ENCODE data around the gene ASIC4. TPM values are rescaled to one million over a fixed set of nuclear protein-coding genes. Genes with fewer than 3 reads are reported as not detected.

ASIC4 gene
- total and polyA plus RNA-seq, 2 of the 13 experiments (the other 11 are each of a cell fraction or from before 2014, with no cell fraction given): 0.03 TPM; not detected in 1

DNA sequence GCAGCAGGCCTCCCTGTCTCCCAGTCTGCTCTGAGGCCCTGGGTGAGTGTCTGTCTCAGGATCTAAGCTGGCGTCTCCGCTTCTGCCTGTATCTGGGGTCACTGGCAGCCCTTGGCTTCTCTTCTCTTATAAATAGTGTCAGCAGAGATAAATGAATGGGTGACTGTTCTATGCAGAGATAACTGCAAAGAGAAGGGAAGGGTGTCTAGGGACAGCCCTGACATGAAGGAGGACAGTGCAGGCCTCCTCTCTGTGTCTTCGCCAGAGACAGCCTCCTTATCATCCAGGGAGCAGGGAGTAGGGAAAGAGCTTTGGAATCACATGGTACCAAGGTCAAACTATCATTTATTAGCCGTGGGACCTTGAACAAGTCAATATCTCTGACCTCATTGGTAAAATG, 43.9 kb upstream of the ASIC4 start (continued):
- TF ChIP-seq, protein P1, sequence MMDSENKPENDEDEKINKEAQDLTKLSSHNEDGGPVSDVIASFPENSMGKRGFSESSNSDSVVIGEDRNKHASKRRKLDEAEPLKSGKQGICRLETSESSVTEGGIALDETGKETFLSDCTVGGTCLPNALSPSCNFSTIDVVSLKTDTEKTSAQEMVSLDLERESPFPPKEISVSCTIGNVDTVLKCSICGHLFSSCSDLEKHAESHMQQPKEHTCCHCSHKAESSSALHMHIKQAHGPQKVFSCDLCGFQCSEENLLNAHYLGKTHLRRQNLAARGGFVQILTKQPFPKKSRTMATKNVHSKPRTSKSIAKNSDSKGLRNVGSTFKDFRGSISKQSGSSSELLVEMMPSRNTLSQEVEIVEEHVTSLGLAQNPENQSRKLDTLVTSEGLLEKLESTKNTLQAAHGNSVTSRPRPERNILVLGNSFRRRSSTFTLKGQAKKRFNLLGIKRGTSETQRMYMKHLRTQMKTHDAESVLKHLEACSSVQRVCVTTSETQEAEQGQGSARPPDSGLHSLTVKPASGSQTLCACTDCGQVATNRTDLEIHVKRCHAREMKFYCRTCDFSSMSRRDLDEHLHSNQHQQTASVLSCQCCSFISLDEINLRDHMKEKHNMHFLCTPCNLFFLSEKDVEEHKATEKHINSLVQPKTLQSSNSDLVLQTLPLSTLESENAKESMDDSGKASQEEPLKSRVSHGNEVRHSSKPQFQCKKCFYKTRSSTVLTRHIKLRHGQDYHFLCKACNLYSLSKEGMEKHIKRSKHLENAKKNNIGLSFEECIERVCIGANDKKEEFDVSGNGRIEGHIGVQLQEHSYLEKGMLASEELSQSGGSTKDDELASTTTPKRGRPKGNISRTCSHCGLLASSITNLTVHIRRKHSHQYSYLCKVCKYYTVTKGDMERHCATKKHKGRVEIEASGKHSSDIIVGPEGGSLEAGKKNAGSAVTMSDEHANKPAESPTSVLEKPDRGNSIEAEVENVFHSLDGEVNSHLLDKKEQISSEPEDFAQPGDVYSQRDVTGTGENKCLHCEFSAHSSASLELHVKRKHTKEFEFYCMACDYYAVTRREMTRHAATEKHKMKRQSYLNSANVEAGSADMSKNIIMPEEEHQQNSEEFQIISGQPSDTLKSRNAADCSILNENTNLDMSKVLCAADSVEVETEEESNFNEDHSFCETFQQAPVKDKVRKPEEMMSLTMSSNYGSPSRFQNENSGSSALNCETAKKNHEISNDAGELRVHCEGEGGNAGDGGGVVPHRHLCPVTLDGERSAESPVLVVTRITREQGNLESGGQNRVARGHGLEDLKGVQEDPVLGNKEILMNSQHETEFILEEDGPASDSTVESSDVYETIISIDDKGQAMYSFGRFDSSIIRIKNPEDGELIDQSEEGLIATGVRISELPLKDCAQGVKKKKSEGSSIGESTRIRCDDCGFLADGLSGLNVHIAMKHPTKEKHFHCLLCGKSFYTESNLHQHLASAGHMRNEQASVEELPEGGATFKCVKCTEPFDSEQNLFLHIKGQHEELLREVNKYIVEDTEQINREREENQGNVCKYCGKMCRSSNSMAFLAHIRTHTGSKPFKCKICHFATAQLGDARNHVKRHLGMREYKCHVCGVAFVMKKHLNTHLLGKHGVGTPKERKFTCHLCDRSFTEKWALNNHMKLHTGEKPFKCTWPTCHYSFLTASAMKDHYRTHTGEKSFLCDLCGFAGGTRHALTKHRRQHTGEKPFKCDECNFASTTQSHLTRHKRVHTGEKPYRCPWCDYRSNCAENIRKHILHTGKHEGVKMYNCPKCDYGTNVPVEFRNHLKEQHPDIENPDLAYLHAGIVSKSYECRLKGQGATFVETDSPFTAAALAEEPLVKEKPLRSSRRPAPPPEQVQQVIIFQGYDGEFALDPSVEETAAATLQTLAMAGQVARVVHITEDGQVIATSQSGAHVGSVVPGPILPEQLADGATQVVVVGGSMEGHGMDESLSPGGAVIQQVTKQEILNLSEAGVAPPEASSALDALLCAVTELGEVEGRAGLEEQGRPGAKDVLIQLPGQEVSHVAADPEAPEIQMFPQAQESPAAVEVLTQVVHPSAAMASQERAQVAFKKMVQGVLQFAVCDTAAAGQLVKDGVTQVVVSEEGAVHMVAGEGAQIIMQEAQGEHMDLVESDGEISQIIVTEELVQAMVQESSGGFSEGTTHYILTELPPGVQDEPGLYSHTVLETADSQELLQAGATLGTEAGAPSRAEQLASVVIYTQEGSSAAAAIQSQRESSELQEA (CRISPR knock-in tag; IDR thresholded peaks at IDR 0.05; ENCODE audit: not compliant biosample characterization): no peak
- TF ChIP-seq ZNF343 (CRISPR knock-in tag; IDR thresholded peaks at IDR 0.05) (no peak), ZBTB7B (CRISPR knock-in tag; IDR thresholded peaks at IDR 0.05) (no peak), ZNF83 (CRISPR knock-in tag; IDR thresholded peaks at IDR 0.05; ENCODE audit: borderline replicate concordance) (no peak), ZNF282 (IDR thresholded peaks at IDR 0.05; ENCODE audit: partially characterized antibody) (no peak), MZF1 (CRISPR knock-in tag; IDR thresholded peaks at IDR 0.05; ENCODE audit: borderline replicate concordance) (no peak)

All from HepG2 (cell line).